Measurements from ENCODE around the gene RAB3IP.

RAB3IP gene

DNA sequence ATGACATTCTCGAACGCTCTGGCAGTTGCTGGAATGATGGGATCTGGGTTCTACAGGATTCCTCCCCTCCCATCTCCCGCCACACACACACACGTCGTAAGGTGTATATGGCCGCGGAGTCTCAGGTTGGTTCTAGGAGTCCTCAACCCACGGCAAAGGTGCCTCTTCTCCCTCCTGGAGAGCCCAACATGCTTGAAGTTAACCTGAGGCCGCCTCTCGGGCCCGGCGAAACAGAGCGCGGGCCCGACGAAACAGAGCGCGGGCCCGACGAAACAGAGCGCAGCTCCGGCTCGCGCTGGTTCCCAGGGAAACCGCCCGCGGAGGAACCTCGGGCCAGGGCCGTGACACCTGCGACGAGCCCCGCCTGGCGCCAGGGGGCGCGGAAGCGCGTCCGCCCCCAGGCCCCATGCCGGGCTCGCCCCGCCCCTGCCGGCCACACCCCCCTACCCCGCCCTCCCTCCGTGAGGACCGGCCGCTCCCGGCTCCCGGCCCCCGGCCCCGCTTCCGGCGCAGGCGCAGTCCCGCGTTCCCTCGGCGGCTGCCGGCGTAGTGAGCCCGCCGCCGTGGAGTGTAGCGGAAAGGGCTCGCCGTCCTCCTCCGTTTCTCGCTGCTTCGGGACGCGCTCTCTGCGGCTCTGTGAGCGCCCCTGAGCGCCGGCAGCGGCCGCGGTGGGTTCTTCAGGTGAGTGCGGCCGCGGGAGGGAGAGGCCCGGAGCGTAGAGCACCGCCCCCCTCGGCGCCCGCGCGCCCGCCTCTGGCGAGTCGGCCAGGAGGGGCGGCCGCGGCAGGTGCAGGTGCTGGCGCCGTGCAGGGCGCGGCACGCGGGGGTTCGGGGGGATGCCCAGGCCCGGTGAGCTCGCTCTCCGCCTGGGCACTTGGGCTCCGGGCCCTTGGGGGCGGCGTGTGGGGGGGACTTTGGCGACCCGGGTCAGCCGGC lies at the start of gene RAB3IP:
TSS of gene RAB3IP (plus strand) at position 510 of the 936 bp plus-strand sequence. CDS start 16,549 bp downstream, outside the sequence.
- peak within 1 kb of the TSS; percentile 94 for H3K27ac ChIP-seq
- no peak for TF ChIP-seq ZFX (IDR thresholded peaks at IDR 0.05; ENCODE audit: borderline replicate concordance)
- peak; percentile 90 for TF ChIP-seq CTCF (IDR thresholded peaks at IDR 0.05)

DNA sequence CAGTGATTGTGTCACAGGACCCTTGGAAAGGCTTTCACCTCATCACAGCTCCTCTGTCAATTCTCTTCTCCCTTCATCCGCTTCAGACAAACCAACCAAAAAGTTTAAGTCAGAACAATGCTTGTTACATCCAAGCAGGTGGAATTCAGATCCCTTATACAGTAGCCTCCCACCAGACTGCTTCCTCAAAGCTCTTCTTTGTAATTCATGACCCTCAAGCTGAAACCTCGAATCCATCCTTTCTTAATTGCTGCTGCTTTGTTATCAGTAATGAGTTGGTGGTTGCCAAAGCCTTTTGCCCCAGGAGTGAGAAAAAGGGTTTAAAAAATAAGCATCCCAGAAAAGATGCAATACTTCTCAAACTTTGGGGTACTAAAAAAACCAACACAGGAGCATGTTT lies 49.0 kb upstream of the RAB3IP start:
- TF ChIP-seq ZFX (IDR thresholded peaks at IDR 0.05; ENCODE audit: borderline replicate concordance): no peak
- no peak for TF ChIP-seq CTCF (IDR thresholded peaks at IDR 0.05)
- H3K27ac ChIP-seq: no peak overlapping the region

GRCh38 chr12:69694123-69694522 lies 44.5 kb upstream of the RAB3IP start:
- H3K27ac ChIP-seq: no peak overlapping the region
- no peak for TF ChIP-seq ZFX (IDR thresholded peaks at IDR 0.05; ENCODE audit: borderline replicate concordance)
- TF ChIP-seq CTCF (IDR thresholded peaks at IDR 0.05): no peak

DNA sequence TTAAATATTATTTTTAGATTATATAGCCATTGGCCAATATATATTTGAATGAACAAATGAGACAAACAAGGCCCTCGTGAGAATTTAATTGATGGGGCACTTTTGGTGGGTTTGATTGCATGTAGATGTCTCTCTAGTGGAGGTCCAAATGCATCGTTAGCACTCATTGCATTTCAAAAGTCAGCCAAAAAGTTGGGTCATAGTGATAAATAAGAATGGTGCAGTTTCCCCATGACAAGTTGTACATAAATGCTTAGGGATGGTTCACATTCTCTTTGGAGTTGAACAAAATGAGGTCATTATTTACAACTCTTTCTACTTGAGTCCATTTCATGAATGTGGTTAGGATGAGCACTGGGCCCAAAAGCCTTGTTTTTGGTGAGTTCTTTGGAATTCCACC lies 40.6 kb upstream of the RAB3IP start:
- no peak for TF ChIP-seq CTCF (IDR thresholded peaks at IDR 0.05)
- TF ChIP-seq ZFX (IDR thresholded peaks at IDR 0.05; ENCODE audit: borderline replicate concordance): no peak
- H3K27ac ChIP-seq: peak overlapping the region; percentile 48; the same call in 1 of the 2 replicates

- TF ChIP-seq CTCF (IDR thresholded peaks at IDR 0.05) (no peak), ZFX (IDR thresholded peaks at IDR 0.05; ENCODE audit: borderline replicate concordance) (no peak)
- peak within 1 kb of the TSS; percentile 48 for H3K27ac ChIP-seq
These were observed 39.7 kb upstream of the RAB3IP start, which contains the start of gene BEST3 for GRCh38 chr12:69698769-69699540. BEST3 (minus strand) TSS chr12:69699303; CDS start chr12:69697798, 1,505 bp downstream.

GRCh38 chr12:69701826-69702225 lies 36.8 kb upstream of the RAB3IP start:
- no peak overlapping the region for H3K27ac ChIP-seq

More at GRCh38 chr12:69701826-69702225, 36.8 kb upstream of the RAB3IP start:
- TF ChIP-seq CTCF (IDR thresholded peaks at IDR 0.05) (no peak), ZFX (IDR thresholded peaks at IDR 0.05; ENCODE audit: borderline replicate concordance) (no peak)

Data from 22Rv1 (cell line).